NCI-H1092 (cell line): Measurements from ENCODE around the gene TPST1.
"Not testable (repeated sequence)": the region's sequence is repeated elsewhere in the genome, so short reads cannot be mapped to it uniquely, and the experiment has no call there.

Source experiments
- DNase-seq: peaks from one replicate; lab custom pipeline; 2025; lab: John Stamatoyannopoulos, UW

TPST1 gene

DNA sequence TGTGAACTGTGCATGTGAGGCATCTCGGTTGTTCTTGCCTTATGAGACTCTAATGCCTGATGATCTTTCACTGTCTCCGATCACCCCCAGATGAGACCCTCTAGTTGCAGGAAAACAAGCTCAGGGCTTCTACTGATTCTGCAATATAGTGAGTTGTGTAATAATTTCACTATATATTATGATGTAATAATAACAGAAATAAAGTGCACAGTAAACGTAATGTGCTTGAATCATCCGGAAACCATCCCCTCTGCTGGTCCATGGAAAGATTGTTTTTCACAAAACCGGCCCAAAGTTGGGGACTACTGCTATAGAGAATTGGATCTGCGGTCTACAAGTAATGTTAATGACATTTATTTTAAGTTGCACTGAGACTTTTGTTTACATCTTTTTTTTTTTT, 126.7 kb downstream of the TPST1 start:
- no peak for DNase-seq

DNA sequence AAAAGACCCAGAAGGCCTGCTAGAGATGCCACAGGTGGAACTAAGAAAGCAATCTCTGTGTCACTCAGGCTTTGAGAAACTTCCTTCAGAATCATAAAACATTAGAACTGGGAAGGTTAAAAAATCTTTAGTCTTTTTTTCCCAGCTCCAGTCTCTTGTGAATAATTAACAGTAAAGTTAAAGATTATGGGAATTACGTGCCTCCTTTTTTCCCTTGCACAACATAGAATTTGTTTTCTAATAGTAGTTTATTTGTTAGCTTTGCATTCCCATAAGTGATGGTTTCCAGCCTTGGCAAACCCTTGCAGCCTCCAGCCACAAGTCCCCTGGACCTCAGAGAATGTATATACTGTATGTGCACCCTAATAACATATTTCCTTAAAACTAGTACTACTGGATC, 128.3 kb downstream of the TPST1 start:
- DNase-seq = no peak

DNA sequence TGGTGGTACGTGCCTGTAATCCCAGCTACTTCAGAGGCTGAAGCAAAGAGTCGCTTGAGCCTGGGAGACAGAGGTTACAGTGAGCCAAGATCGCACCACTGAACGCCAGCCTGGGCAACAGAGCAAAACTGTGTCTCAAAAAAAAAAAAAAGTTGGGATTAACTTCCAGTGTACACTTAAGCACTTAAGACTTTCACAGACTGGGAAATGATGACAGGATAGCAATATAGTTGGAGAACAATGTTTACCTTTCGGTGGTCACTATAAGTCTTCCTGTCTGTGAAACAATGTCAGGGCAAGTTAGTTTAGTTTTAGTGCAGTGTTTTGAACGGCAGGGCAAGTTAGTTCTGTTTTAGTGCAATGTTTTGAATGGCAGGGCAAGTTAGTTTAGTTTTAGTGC, 130.2 kb downstream of the TPST1 start:
- DNase-seq = no peak

DNA sequence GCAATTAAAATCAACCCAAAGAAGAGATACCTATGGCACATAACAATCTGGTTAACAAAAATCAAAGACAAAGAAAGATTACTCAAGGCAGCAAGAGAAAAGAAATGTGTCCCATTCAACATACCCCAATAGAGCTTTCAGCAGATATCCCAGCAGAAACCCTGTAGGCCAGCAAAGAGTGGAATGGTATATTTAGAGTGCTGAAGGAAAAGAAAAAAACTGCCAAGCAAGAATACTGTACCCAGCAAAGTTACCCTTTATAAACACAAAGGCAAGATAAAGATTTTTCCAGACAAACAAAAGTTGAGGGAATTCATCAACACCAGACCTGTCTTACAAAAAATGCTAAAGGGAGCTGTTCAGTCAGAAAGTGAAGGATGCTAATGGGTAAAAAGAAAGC, 131.6 kb downstream of the TPST1 start:
- DNase-seq = no peak

DNA sequence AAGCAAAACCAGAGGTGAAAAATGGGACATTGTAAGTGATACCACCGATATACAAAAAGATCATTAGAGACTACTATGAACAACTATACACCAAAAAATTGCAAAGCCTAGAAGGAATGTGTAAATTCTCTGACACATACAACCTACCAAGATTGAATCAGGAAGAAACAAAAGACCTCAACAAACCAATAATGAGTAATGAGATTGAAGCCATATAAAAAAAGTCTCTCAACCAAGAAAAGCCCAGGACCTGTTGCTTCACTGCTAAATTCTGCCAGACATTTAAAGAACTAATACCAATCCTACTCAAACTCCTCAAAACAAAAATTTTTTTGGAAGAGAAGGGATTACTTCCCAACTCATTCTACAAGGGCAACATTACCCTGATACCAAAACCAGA, 134.0 kb downstream of the TPST1 start:
- DNase-seq = no peak

DNA sequence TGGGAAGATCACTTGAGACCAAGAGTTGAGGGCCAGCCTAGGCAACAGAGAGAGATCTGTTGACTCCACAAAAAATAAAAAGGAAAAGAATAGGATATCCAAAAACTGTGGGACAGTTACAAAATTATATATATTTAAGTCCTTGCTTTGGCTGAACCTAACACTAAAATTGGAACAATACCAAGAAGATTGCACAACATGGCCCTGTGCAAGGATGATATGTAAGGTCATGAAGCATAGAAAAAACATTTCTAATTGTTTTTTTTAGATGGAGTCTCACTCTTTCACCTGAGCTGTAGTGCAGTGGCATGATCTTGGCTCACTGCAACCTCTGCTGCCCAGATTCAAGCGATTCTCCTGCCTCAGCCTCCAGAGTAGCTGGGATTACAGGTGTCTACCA, 139.0 kb downstream of the TPST1 start:
- no peak for DNase-seq

DNA sequence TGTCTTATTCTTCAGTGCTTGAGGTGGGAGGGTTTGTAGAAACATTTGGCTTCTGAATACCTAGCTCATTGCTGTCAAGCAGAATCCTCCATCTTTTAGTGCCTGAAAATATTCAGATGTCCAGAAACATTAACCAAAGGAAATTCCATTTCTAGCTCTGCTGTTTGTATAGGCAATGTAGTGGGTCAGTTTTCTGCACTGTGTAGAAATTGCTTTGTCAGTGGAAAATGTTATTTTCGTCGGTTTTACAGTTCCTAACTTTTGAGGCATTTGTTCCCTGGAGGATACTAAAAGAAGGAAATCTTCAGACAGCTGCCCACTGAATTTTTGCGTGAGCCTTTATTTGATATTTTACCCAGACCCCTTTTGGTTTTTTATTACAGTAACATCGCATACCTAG, 143.4 kb downstream of the TPST1 start:
- no peak for DNase-seq

DNA sequence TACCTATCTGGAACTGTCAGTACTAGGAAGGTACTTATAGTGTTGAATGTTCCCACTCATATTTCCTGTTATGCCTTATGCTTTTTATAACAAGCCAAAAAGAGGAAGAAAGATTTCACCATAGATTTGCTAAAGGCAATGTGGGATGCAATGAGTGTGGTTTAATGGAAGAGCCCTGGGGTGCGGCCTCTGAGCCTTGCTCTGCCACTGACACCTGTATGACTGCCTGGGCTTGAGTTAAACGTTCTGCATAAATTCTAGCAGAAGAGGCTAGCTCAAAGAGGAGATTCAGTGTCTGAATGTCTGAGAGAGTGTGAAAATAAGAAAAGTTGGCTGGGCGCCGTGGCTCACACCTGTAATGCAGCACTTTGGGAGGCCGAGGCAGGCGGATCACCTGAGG, 143.8 kb downstream of the TPST1 start:
- no peak for DNase-seq

DNA sequence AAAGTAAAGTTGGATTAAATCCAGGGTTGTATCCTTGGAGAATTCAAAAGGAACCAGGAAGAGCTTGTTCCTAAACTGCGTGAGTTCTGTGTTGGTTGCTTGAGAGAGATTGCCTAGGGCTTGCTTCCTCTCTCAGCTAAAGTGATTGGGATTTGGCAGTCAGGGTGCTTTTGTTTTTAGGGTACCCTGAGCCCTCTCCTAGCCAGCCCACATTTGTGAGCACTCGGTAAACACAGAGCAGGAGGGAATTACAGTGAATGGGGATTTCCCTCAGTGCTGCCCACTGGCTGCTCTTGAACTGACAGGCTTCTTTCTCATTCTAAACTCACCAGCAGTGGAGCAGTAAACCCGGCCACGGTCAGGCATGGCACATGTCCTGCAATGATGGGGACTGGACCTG, 146.9 kb downstream of the TPST1 start:
- no peak for DNase-seq

DNA sequence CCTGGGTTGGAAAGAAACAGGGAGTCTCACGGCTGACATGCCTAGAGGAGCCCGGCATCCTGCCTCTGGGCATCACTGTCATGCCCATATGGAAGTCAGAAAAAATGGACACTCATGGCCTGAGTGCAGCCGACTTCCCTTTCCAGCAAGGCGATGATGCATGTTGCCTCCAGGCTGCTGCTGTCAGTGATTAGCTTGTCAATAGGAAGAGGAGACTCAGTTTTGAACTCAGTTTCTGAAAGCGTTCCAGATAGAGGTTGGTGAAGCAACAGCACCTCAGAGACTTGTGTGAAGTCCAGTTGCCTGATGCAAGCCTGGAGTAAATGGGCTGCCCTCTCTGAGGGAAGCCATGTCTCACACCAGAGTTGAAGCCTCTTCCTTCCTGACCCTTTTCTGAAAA, 148.4 kb downstream of the TPST1 start:
- DNase-seq = no peak

DNA sequence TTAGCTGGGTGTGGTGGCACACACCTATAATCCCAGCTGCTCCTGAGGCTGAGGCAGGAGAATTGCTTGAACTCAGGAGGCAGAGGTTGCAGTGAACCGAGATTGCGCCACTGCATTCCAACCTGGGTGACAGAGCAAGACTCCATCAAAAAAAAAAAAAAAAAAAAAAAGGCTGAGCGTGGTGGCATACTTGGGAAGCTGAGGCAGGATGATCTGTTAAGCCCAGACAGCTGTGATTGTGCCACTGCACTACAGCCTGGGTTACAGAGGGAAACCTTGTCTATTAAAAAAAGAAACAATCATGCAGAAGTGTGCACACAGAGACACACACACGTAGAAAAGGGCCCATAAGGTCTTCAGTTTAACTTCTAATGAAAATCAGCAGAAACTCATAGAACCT, 150.6 kb downstream of the TPST1 start:
- no peak for DNase-seq

DNA sequence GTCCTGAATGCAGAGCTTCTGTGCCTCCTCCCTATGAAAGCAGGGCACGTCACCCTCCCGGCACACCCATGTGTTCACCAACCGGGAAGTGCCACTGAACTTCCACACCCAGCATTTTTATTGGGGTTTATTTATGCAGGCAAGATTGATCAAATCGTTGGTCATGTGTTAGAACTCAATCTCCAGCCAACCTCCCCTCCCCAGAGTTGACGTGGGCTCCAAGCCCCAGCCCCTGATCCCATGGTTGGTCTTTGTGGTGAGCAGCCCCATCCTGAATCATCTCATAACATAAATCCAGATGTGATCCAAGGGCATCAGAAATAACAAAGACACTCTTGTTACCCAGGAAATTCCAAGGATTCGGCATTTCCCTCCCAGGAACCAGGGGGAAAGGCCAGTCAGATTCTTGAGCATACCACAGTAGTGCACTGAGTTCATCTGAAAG, 151.2 kb downstream of the TPST1 start:
- no peak for DNase-seq

DNA sequence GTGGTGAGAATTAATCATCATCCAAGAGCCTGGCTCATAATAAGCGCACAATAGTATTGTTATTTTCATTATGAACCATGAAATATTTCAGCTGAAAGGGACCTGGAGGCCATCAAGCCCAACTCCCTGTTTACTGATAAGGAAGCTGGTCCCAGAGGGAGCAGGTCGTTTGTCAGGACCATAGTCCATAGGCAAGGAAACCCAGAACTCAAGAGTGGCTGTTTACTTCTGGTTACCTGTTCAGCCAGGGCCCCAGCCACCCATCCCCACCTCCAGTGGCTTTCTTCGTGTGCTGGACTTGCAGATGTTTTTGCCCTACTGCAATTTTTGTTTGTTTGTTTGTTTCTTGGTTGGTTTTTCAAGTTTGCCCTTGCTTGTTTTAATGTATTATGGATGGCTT, 152.0 kb downstream of the TPST1 start:
- no peak for DNase-seq

DNA sequence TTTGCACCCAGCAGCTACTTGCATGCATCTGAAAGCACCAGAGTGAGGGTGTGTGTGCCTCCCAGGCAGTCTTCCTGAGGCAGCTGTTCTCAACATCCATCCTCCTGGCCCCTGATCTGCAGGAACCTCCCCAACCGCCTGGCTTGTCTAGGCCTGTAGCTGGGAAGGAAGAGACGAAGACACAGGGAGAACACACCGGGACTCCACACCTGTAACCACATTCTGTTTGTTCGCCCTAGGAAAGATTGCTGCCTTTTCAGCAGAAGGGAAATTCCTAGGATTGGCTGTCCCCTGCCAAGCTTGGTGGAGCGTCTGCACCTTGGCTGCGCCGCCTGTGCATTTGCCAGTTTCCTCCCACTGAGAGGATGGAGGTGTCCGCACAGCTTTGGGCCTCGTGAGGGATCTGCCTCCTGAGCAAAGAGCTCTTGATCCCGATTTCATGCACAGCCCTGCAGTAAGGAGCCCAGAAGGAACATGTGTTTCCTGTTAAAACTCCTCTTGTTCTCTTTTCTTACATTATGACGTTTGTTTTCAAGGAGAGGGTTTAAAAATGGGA, 154.6 kb downstream of the TPST1 start:
- DNase-seq = no peak

DNA sequence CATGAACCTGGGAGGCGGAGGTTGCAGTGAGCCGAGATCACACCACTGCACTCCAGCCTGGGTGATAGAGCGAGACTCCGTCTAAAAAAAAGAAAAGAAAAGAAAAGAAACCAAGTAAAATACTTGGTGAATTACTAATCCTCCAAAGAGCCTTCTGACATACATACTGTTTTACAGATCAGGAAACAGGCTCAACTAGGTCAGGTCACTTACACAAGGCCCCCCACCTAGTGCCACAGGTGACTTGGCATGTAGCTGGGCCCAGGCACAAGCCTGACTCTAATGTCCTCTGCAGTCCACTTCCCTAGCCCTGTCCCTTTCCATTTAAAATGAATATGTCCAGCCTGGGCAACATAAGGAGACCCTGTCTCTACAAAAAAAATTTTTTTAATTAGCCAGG, 157.0 kb downstream of the TPST1 start:
- no peak for DNase-seq

DNA sequence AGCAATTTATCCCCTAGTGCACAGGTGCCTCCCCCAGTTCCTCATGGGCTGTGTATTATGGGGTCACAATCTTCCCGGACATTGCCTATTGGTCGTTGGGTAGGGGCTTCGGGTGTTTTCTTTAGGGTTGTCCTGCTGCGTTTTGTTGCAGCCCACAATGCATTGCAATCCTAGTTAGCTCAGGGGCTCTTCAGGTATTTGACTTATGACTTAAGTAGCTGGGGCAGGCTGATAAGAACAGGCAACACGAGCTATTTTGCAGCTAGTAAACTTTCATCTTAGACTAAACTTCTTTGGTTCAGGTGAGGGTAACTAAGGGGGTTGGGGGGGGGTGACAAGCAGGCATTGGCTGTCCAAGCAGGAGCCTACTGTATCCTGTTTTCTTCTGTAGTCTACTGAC, 158.5 kb downstream of the TPST1 start:
- DNase-seq = no peak

DNA sequence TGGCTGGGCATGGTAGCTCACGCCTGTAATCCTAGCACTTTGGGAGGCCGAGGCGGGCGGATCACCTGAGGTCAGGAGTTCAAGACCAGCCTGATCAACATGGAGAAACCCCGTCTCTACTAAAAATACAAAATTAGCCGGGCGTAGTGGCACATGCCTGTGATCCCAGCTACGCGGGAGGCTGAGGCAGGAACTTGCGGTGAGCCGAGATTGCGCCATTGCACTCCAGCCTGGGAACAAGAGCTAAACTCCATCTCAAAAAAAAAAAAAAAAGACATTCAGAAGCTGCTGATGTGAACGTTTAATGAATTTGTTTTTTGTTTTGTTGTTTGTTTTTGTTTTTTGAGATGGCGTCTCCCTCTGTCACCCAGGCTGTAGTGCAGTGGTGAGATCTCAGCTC, 159.9 kb downstream of the TPST1 start:
- DNase-seq = not testable (repeated sequence)

DNA sequence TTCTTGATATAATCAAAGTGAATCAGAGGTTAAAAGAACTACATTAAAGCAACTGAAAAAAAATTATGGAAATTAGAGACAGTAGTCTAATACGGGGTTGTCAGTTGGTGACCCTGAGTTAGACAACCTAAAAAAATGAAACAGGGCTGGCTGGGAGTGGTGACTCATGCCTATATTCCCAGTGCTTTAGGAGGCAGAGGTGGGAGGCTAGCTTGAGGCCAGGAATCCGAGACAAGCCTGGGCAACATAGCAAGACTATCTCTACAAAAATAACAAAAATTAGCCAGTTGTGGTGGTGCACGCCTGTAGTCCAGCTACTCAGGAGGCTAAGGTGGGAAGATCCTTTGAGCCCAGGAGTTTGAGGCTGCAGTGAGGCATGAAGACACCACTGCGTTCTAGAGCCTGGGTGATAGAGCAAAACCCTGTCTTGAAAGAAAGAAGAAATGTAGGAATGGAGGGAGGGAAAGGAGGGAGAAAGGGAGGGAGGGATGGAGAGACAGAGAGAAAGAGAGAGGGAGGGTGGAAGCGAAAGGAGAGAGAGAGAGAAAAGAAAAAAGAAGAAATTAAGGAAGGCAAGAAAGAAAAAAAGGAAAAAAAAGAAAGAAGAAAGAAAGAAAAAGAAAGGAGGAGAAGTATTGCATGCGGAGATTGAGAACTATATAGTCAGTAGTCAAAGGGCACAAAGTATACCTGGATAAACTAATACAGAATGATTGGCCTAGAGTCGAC, 166.1 kb downstream of the TPST1 start:
- no peak for DNase-seq

DNA sequence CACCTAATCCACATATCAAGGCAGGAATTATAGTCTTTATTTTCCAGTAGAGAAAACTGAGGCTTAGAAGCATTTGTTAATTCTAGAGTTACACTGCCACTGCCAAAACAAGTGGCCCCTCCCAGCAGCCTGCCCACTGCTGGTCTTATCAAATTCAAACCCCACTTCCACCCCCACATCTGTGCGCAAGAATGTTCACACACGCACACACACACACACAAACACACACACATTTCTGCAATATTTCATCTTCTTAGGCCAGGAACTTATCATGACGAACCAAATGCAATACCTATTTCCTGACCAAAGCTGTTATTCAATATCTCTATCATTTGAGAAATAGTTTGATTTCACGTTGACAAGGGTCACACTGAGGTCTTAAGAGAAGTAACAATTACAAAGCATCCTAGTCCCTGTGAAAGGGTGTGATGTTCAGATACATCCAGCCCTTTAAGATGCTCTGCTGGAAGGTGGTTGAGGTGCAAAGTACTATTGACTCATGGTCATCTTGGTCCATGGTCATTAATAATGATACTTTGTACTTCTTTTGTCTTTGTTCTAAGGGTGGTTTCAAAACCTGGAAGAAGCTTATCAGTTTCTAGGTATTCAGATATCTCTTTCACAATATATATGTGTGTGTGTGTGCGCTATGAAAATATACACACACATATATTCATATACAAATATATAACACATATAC, 169.2 kb downstream of the TPST1 start:
- DNase-seq = not testable (repeated sequence)

DNA sequence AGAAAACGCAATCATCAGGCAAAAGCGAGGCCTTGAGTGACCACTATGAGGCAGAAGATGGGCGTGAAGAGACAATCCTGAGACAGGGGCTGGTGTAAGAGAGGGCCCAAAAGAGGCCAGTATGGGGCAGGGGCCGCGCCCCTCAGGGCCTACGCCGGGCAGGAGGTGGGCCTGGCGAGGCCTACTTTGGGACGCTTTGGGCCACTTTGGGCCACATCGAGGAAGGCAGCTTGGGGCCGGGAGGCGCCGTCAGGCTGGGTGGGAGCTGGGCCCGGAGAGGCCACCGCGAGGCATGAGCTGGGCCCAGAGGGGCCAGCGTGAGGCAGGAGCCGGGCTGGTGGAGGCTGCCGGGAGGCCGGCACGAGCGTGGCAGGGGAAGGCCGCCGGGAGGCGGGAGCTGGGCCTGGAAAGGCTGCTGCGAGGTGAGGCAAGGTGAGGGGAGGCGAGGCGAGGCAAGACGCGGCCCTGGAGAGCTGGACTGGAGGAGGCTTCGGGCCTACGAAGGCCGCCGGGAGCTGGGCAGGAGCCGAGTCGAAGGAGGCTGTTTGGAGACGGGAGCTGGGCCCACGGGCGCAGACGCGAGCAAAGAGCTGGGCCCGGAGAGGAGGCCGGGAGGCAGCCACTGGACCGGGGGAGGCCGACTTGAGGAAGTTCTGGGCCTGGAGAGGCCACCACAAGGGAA, 171.3 kb downstream of the TPST1 start:
- DNase-seq = no peak

DNA sequence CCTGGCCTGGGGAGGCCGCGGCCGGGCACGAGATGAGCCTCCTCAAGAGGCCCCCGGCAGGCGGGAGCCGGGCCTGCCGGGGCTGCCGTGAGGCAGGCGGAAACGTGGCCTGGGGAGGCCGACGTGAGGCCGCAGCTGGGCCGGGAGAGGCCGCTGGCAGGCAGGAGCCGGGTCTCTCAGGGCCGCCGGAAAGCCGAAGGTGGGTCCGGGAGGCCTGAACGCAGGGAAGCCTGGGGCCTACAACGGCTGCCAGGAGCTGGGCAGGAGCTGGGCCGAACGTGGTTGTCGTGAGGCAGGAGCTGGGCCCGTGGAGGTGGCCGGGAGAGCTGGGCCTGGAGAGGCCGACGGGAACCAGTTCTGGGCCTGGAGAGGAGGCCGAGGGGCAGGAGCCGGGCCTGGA, 171.9 kb downstream of the TPST1 start:
- no peak for DNase-seq

DNA sequence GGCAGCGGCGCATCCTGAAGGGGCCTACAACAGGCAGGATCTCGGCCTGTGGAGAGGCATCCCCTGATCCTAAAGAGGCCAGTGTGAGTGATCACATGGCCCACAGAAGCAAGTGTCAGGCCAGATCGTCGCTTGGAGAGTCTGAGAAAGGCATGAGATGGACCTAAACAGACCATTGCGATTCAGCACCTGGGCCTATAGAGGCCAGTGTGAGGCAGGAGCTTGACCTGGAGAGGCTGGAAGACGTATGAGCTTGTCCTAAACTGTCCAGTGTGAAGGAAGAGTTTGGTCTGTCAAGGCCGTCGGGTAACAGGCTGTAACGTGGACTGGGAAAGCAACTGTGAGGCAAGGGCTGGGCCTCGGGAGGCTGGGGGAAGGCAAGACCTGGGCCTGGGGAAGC, 172.6 kb downstream of the TPST1 start:
- no peak for DNase-seq

DNA sequence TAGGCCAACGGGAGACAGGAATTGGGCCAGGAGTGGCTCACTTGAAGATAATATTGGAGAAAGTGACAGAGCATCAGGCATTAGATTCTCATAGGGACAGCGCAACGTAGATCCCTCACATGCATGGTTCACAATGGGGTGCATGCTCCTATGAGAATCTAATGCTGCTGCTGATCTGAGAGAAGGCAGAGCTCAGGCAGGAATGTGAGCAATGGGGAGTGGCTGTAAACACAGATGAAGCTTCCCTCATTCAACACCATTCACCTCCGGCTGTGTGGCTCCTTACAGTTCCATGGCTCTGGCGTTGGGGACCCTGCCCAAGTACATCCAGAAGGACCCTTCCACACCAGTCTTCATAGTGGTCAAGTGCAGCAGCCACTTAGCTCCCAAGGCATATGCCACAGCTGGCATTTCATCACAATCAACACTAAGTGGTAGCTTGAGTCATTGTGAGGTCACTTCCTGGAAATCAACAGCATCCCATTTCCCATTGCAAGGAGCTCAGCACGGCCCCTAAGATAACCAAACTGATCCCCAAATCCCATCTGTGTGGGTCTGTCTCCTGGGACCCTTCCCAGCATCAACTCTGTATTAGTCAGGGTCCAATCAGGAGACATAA, 174.5 kb downstream of the TPST1 start:
- no peak for DNase-seq
